HepG2 (cell line): ENCODE results near the gene CLHC1. TPM values are rescaled to one million over a fixed set of nuclear protein-coding genes. Genes with fewer than 3 reads are reported as not detected.

Experiments used
- ATAC-seq: fragments of 200-7000 bp; cut with Tn5 transposase; 3 replicates; pipeline ENCODE4 v1.9.1; 2020; ENCODE audit warnings: mild to moderate bottlenecking, moderate library complexity
- BruUV-seq: library from RNA; stranded (reverse); fragments of 400-500 nt; replicated peaks from 2 replicates; lab custom pipeline; 2021; lab: Mats Ljungman, UMichigan
- CTCF ChIA-PET: fragments of 300-600 bp; formaldehyde crosslinking; extraction: SDS; loops from one replicate; lab custom pipeline; 2021; ENCODE audit warnings: low total read pairs, inconsistent platforms, low intra/inter-chr PET ratio; lab: Yijun Ruan, JAX
- POLR2A ChIA-PET: fragments of 350-600 bp; sonication (Branson Sonifier 250); formaldehyde crosslinking; loops from one replicate; lab custom pipeline; 2020; ENCODE audit warnings: antibody characterized with exemption, inconsistent platforms; lab: Yijun Ruan, JAX
- DNase-seq: peaks from one replicate; pipeline ENCODE4 v3.0.0-alpha.2; 2015; ENCODE audit warnings: low spot score
- FAIRE-seq: peaks from 3 replicates; lab custom pipeline; 2011; peaks lifted over from hg19 to GRCh38; lab: Jason Lieb, UNC
- H2AFZ ChIP-seq: one replicate; pipeline ENCODE4 v1.6.1; 2011; ENCODE audit warnings: low read length, inconsistent platforms
- H3K27ac ChIP-seq: fragments of 300-600 bp; 3 replicates; pipeline ENCODE4 v1.8.0; 2011; ENCODE audit warnings: mixed run types, mild to moderate bottlenecking, mixed read lengths, low read length, inconsistent platforms; ENCODE audit not compliant: insufficient read depth; ENCODE audit errors: extremely low read length
- H3K27me3 ChIP-seq, 2 experiments: fragments of 200-600 bp in 1 of 2; 2 replicates in 1 of 2; 3 replicates in 1 of 2; pipeline versions ENCODE4 v1.6.0 to v1.8.0; 2011; ENCODE audit warnings: low read length in 2 of 2, mild to moderate bottlenecking in 2 of 2, moderate library complexity in 2 of 2, inconsistent platforms in 1 of 2; ENCODE audit not compliant: insufficient read depth in 2 of 2, control insufficient read depth in 1 of 2
- H3K36me3 ChIP-seq, 2 experiments: fragments of 200-600 bp in 1 of 2; replicated peaks in 1 of 2; 2 replicates in 1 of 2; 3 replicates in 1 of 2; pipeline versions ENCODE4 v1.5.1 to v1.8.0; 2011; ENCODE audit warnings: low read length in 2 of 2, inconsistent platforms in 1 of 2; ENCODE audit not compliant: insufficient read depth in 2 of 2, control insufficient read depth in 1 of 2
- H3K4me1 ChIP-seq: 2 replicates; pipeline ENCODE4 v1.5.1; 2012; ENCODE audit warnings: low read length, inconsistent platforms; ENCODE audit not compliant: insufficient read depth
- H3K4me2 ChIP-seq: 2 replicates; pipeline ENCODE4 v1.6.0; 2011; ENCODE audit warnings: low read depth, low read length, inconsistent platforms
- H3K4me3 ChIP-seq, 3 experiments: fragments of 200-600 bp in 1 of 3; sonication (generic), shearing (Covaris generic) in 1 of 3; replicated peaks in 1 of 3; 2 replicates each; pipeline ENCODE4 v1.5.1; 2011 to 2016; ENCODE audit warnings: low read length in 3 of 3, inconsistent platforms in 2 of 3, low read depth in 2 of 3, mild to moderate bottlenecking in 2 of 3, control low read depth in 1 of 3, mixed read lengths in 1 of 3; ENCODE audit not compliant: insufficient read depth in 1 of 3
- H3K79me2 ChIP-seq: one replicate; pipeline ENCODE4 v1.6.1; 2011; ENCODE audit warnings: low read length, inconsistent platforms; ENCODE audit not compliant: insufficient read depth
- H3K9ac ChIP-seq: 2 replicates; pipeline ENCODE4 v1.6.0; 2011; ENCODE audit warnings: mild to moderate bottlenecking, low read depth, low read length, inconsistent platforms; ENCODE audit not compliant: insufficient read depth
- H3K9me3 ChIP-seq: 2 replicates; pipeline ENCODE4 v1.5.1; 2012; ENCODE audit warnings: mild to moderate bottlenecking, low read length
- H4K20me1 ChIP-seq: 2 replicates; pipeline ENCODE4 v1.6.0; 2011; ENCODE audit warnings: inconsistent platforms, mild to moderate bottlenecking, low read length, moderate library complexity; ENCODE audit not compliant: insufficient read depth
- DRAP1 ChIP-seq: IDR thresholded peaks from 2 replicates; pipeline ENCODE4 v1.6.1; 2016; ENCODE audit warnings: missing genetic modification reagents, missing compliant biosample characterization
- FLYWCH1 ChIP-seq: sonication (generic); formaldehyde crosslinking; IDR thresholded peaks from 2 replicates; pipeline ENCODE4 v1.8.1; 2023; ENCODE audit warnings: mild to moderate bottlenecking, missing genetic modification reagents
- GATAD2A ChIP-seq: IDR thresholded peaks from 2 replicates; pipeline ENCODE4 v1.6.1; 2016
- HMG20B ChIP-seq: conservative IDR thresholded peaks from 2 replicates; pipeline ENCODE4 v1.6.1; 2016; ENCODE audit warnings: missing genetic modification reagents, missing compliant biosample characterization
- PHB2 ChIP-seq: fragments of 450-650 bp; IDR thresholded peaks from 2 replicates; pipeline ENCODE4 v1.6.1; 2018; ENCODE audit not compliant: partially characterized antibody
- RCOR2 ChIP-seq: IDR thresholded peaks from 2 replicates; pipeline ENCODE4 v1.6.1; 2016; ENCODE audit warnings: missing biosample characterization, missing genetic modification reagents
- SMAD1 ChIP-seq: sonication (generic); formaldehyde crosslinking; IDR thresholded peaks from 2 replicates; pipeline ENCODE4 v1.4.0; 2020; ENCODE audit warnings: missing genetic modification reagents, low read depth, mild to moderate bottlenecking, borderline replicate concordance
- SRF ChIP-seq: IDR thresholded peaks from 2 replicates; pipeline ENCODE4 v1.6.1; 2011; ENCODE audit warnings: mild to moderate bottlenecking, low read depth, low read length, moderate library complexity
- YY1 ChIP-seq: IDR thresholded peaks from 2 replicates; pipeline ENCODE4 v1.6.1; 2011; ENCODE audit warnings: low read length, low read depth, moderate library complexity, mild to moderate bottlenecking; ENCODE audit not compliant: insufficient read depth, insufficient replicate concordance
- ZBTB21 ChIP-seq: sonication (generic); formaldehyde crosslinking; IDR thresholded peaks from 2 replicates; pipeline ENCODE4 v1.4.0; 2020; ENCODE audit warnings: missing genetic modification reagents
- ZFYVE20 ChIP-seq: sonication (generic); formaldehyde crosslinking; IDR thresholded peaks from 2 replicates; pipeline ENCODE4 v1.8.0; 2023; ENCODE audit warnings: low read depth, mild to moderate bottlenecking, moderate library complexity, missing genetic modification reagents, borderline replicate concordance
- ZNF503 ChIP-seq: sonication (generic); formaldehyde crosslinking; IDR thresholded peaks from 2 replicates; pipeline ENCODE4 v1.4.0; 2020; ENCODE audit warnings: missing genetic modification reagents
- ZNF530 ChIP-seq: sonication (generic); formaldehyde crosslinking; IDR thresholded peaks from 2 replicates; pipeline ENCODE4 v1.5.0; 2020; ENCODE audit warnings: low read depth, mild to moderate bottlenecking, missing genetic modification reagents
- ZNF567 ChIP-seq: sonication (generic); formaldehyde crosslinking; IDR thresholded peaks from 2 replicates; pipeline ENCODE4 v1.8.1; 2023; ENCODE audit warnings: mild to moderate bottlenecking, missing genetic modification reagents, borderline replicate concordance
- ZNF780A ChIP-seq: sonication (generic); formaldehyde crosslinking; IDR thresholded peaks from 2 replicates; pipeline ENCODE4 v1.8.0; 2022; ENCODE audit warnings: mild to moderate bottlenecking, missing genetic modification reagents, moderate library complexity
- ZNF781 ChIP-seq: sonication (generic); formaldehyde crosslinking; IDR thresholded peaks from 2 replicates; pipeline ENCODE4 v1.5.1; 2020; ENCODE audit warnings: borderline replicate concordance, mild to moderate bottlenecking, missing genetic modification reagents; ENCODE audit errors: not compliant biosample characterization
- WGBS: methylation state at CpG from one replicate; pipeline ENCODE4 v1.1.6; 2017; ENCODE audit warnings: low lambda C conversion rate; 5-methylcytosine and 5-hydroxymethylcytosine counted together
- in situ Hi-C: cut with HindIII; loops from 2 replicates; pipeline ENCODE4 v1.10.0; 2017; ENCODE audit warnings: low pct_unique_long_range_greater_than_20kb; ENCODE audit not compliant: extremely low pct_ligation_motif_present
- intact Hi-C: fragments of 100-400 bp; cut with micrococcal nuclease; formaldehyde crosslinking; loops from one replicate; pipeline ENCODE4 v1.10.0; 2022; ENCODE audit not compliant: unreplicated experiment
- polyA plus RNA-seq, 8 experiments: library from polyadenylated mRNA; depleted of rRNA in 3 of 8; stranded (reverse) in 7 of 8; unstranded in 1 of 8; fragments of >200 nt; fragmentation: Illumina TruSeq in 4 of 8; extraction: Trizol in 4 of 8; gene quantifications; 2 replicates each; pipeline versions ENCODE4 v1.2.1 to v1.2.3, GENCODE V29; 2011 to 2016; ENCODE audit warnings: low read depth in 4 of 8, missing spikeins in 1 of 8, mixed read lengths in 1 of 8; ENCODE audit not compliant: insufficient read depth in 1 of 8
- total RNA-seq, 5 experiments: library from RNA; depleted of rRNA; stranded (reverse); fragments of >200 nt; fragmentation: Illumina TruSeq; extraction: Trizol; gene quantifications; 2 replicates each; pipeline ENCODE4 v1.2.3, GENCODE V29; 2016; ENCODE audit warnings: low read depth in 1 of 5

Gene CLHC1
- total and polyA plus RNA-seq, 2 of the 13 experiments (the other 11 are each of a cell fraction or from before 2014, with no cell fraction given), result 9.8 to 12.6 TPM

- intact Hi-C loops (no loop called here), in situ Hi-C loops (loop anchor here (5.0 kb wide), 1 partner anchor 266 kb away; no protein-coding TSS in a partner anchor)
- Histone ChIP-seq H3K4me1 (peaks cover 3% of the 10 kb centered on the region; the same call in 1 of the 2 replicates), H3K27me3 (no peaks in the 10 kb centered on the region), H3K79me2 (no peaks in the 10 kb centered on the region), H3K4me3 (no peak overlapping the region), H2AFZ (no peak overlapping the region), H3K36me3 (no peaks in the 10 kb centered on the region), H3K9me3 (no peaks in the 10 kb centered on the region), H3K9ac (no peak overlapping the region), H4K20me1 (no peaks in the 10 kb centered on the region), H3K27ac (no peak overlapping the region), H3K4me2 (no peak overlapping the region)
- POLR2A ChIA-PET, result no interaction called here
- FAIRE-seq (no peak), ATAC-seq (no peak), DNase-seq (no peak)
- BruUV-seq, result no TSS peak
- 87% methylated on average over 2 of the region's 2 CpGs for WGBS
- CTCF ChIA-PET, result no interaction called here
- TF ChIP-seq ZNF503 (CRISPR knock-in tag) (no peak), HMG20B (CRISPR knock-in tag) (no peak), GATAD2A (CRISPR knock-in tag) (no peak), DRAP1 (CRISPR knock-in tag) (no peak)
Measured at GRCh38 chr2:55173438-55174054, 58.5 kb downstream of the CLHC1 start.

GRCh38 chr2:55169915-55170314, 62.2 kb downstream of the CLHC1 start:
- no peak for FAIRE-seq
- H4K20me1 ChIP-seq, result no peaks in the 10 kb centered on the region
- DNase-seq, result no peak
- intact Hi-C loops (loop anchor here (2.0 kb wide), 1 partner anchor 107 kb away; no protein-coding TSS in a partner anchor), in situ Hi-C loops (loop anchor here (5.0 kb wide), 3 partner anchors 98 to 263 kb away; no protein-coding TSS in a partner anchor)
- H3K4me1 ChIP-seq, result peaks cover 17% of the 10 kb centered on the region
- no peak overlapping the region for H3K4me3 ChIP-seq
- BruUV-seq, result no TSS peak
- POLR2A ChIA-PET, result no interaction called here
- 64% methylated on average over 3 of the region's 3 CpGs for WGBS
- no peak overlapping the region for H2AFZ ChIP-seq
- H3K36me3 ChIP-seq, result no peaks in the 10 kb centered on the region
- H3K27me3 ChIP-seq, result 0 out of 5 replicates have a peak, but pooled peaks cover 0 to 5% of the 10 kb centered on the region in 2 experiments
- no peaks in the 10 kb centered on the region for H3K9me3 ChIP-seq
- no peak overlapping the region for H3K9ac ChIP-seq
- H3K4me2 ChIP-seq, result no peak overlapping the region
- no peaks in the 10 kb centered on the region for H3K79me2 ChIP-seq
- ATAC-seq, result no peak
- CTCF ChIA-PET, result interaction anchor here (4.0 kb wide), 1 partner anchor 155 kb away, joined by 34 read pairs; no protein-coding TSS in a partner anchor
- H3K27ac ChIP-seq, result no peak overlapping the region
- TF ChIP-seq SRF (no peak), ZNF781 (CRISPR knock-in tag) (no peak), FLYWCH1 (CRISPR knock-in tag) (no peak), RCOR2 (CRISPR knock-in tag) (no peak), YY1 (no peak), ZNF780A (CRISPR knock-in tag) (no peak), ZFYVE20 (no peak), ZNF530 (no peak), ZBTB21 (CRISPR knock-in tag) (no peak), SMAD1 (CRISPR knock-in tag) (no peak), PHB2 (no peak), ZNF567 (CRISPR knock-in tag) (no peak)
